GM08714 (cell line): ENCODE results near the gene SLIT1.

Experiments
- H3K4me3 ChIP-seq: fragments of 200-500 bp; sonication (Bioruptor generic); 2 replicates; pipeline ENCODE4 v1.5.1; 2014; ENCODE audit warnings: mild to moderate bottlenecking, low read length, inconsistent platforms
- ZNF274 ChIP-seq: IDR thresholded peaks from 2 replicates; pipeline ENCODE4 v1.6.1; 2012; ENCODE audit warnings: mild to moderate bottlenecking, low read depth, low read length

Gene SLIT1

GRCh38 chr10:97186911-97187310, 1.2 kb upstream of the SLIT1 start:
- H3K4me3 ChIP-seq: no peak overlapping the region
- no peak for TF ChIP-seq ZNF274

- H3K4me3 ChIP-seq: no peak overlapping the region
- no peak for TF ChIP-seq ZNF274
Measured at GRCh38 chr10:97184971-97185325, 811 bp downstream of the SLIT1 start.

DNA sequence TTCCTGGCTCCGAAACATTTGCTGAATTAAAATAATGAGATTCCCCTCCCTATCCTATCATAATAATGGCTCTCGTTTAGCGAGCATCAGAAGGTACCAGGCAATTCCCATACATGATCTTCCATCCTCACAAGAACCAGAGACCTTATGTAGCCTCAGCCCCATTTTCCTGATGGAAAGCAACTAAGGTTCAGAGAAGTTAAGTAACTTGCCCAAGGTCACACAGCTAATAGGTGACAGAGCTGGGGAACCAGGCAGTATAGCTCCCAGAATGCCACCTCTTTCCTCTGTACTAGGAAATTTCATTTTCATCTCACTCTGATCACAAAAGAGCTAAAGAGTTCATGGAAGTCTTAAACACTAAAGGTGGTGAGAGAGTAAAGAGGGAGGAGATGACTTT, 2.4 kb downstream of the SLIT1 start:
- H3K4me3 ChIP-seq: no peak overlapping the region
- no peak for TF ChIP-seq ZNF274

- no peak overlapping the region for H3K4me3 ChIP-seq
- no peak for TF ChIP-seq ZNF274
Measured at GRCh38 chr10:97182288-97182990, 3.3 kb downstream of the SLIT1 start.

DNA sequence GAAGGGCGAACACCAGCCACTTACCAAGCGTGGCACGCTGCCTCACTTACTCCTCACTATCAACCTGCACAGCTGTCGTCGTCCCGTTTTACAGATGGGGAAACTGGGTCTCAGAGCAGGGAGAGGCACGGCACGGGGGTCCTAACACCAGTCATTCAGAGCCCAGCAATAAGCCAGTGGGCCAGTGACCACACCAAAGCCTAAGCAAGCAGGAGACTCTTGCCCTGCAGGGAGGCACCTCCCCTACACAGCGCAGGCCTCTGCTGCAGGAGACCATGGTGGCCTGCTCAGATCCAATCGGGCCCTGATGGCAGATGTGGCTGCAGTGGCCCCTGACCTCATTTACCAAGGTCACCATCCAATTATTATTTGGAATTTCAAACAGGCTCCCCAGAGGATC, 4.8 kb downstream of the SLIT1 start:
- TF ChIP-seq ZNF274: no peak
- H3K4me3 ChIP-seq: no peak overlapping the region

DNA sequence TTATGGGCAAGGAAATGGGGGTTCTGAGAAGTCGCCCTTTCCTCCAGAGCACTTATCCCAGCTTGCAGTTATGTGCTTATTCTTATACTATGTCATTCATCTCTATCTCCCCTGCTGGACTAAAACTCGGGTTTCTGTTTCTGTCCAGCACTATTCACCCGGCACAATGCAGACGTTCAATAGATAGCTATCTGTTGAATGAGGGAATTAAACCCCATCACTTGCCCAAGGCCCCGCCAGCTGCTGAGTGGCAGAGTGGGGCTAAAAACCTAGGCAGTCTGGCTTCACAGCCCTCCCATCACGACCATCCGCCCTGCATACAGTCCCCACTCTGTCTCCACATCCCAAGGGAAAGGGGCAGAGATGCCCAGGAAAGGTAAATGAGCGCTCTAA, 5.4 kb downstream of the SLIT1 start:
- no peak for TF ChIP-seq ZNF274
- no peak overlapping the region for H3K4me3 ChIP-seq

DNA sequence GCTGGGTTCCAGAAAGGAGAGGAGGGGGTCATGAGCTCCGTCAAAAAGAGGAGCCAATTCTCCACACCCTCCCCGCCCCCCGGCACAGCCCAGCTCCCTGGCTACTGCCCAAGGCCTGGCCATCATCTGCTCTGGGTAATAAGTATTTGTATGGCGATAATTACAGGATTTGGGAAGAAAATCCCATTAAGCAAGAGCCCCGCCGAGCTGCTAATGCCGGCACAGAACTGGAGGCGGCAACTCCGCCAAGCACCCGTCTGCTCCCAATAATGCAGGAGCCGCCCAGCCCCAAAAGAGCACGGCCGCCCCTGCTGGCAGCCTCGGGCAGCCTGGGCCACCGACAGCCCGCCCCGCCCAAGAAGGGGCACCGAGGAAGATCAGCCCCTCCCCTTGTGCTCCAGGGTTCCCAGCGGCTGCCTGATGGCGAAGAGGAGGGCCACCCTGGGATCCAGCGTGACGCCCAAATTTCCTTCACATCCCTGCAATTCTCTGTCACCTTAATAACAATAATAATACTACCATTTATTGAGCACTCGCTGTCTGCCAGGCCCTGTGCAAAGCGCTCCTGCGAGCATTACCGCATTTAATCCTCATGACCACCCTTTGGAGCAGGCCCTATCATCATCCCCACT, 5.9 kb downstream of the SLIT1 start:
- no peak overlapping the region for H3K4me3 ChIP-seq
- TF ChIP-seq ZNF274: no peak

- TF ChIP-seq ZNF274: no peak
- H3K4me3 ChIP-seq: no peak overlapping the region
Measured at GRCh38 chr10:97179311-97179710, 6.4 kb downstream of the SLIT1 start.

- no peak overlapping the region for H3K4me3 ChIP-seq
- TF ChIP-seq ZNF274: no peak
Measured at GRCh38 chr10:97178074-97178473, 7.7 kb downstream of the SLIT1 start.

- no peak for TF ChIP-seq ZNF274
- H3K4me3 ChIP-seq: no peak overlapping the region
Measured at GRCh38 chr10:97176226-97176625, 9.5 kb downstream of the SLIT1 start.

DNA sequence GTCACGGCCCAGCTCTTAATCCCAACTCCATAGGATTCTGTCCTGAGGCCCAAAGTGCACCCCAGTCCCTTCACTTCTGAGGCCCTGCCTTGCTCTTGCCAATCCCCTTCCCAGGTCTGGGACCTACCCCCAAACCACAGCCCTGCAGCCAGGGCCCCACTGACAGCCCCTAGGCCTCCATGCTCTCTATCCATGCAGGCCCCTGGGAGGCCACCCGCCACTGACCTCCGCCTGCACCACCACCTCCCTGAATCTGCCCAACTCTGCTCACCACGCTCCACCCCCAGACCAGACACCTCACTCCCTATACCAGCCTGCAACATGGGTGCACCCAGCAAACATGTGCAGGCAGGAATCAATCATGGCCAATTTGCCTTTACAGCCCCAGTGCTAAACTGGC, 10.2 kb downstream of the SLIT1 start:
- TF ChIP-seq ZNF274: no peak
- H3K4me3 ChIP-seq: no peak overlapping the region

- no peak for TF ChIP-seq ZNF274
- H3K4me3 ChIP-seq: no peak overlapping the region
Measured at GRCh38 chr10:97174941-97175340, 10.8 kb downstream of the SLIT1 start.

DNA sequence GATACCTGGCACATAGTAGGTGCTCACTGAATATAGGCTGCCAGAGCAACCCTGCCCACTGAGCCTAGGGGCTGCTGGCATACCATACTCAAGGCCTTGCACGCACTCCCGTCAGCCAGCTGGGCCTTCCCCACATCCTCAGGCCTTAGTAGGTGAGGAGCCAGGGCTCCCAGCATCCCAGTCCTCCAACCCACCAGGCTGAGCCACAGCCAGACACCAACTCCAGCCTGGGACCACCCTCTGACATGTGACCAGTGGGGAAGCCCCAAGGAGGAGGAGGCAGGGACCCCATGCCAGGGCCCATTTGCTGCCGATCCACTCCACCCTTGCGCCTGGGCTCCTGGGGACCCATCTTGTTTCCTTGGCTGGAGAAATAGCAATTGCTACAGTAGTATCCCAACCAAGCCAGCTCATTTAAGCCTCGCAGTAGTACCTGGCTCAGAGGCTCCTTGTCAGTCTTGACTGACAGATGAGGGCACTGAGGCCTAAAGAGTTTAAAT, 11.4 kb downstream of the SLIT1 start:
- TF ChIP-seq ZNF274: no peak
- no peak overlapping the region for H3K4me3 ChIP-seq

DNA sequence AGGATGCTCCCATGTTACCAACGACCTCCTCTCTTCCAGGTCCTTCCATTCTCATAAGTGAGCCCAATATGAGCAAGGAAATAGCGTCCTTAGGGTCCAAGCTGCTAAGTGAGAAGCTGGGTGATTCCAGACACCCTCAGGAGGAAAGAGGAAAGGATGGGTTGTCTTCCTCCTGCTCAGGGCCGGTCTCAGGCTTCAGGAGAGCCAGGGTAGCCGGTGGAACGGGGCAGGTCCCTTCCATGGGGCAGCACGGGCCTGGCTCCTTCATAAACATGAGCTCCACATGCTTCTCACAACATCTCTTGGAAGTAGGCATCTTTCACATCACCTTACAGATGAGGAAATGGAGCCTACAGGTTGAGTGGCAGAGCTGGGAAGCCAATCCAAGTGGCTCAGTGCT, 12.7 kb downstream of the SLIT1 start:
- TF ChIP-seq ZNF274: no peak

DNA sequence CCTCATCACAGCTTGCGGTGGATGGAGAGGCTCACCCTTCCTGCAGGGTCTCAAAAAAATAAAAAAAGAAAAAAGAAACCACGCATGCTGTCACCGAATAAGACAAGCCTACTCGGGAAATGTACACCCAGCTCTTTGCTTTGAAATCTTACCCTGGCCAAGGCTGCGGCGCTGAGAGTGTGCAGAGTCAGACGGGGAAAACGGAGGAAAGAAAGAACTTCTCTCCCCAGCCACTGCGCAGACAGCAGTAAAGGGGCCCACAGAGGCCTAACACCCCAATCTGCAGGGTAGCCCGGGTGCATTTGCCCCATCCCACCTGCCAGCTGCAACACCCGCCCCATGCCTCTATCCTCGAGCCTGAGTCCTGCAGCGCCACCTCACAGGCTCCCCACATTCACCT, 14.8 kb downstream of the SLIT1 start:
- TF ChIP-seq ZNF274: no peak

More for the DNA sequence above, 12.7 kb downstream of the SLIT1 start:
- H3K4me3 ChIP-seq: no peak overlapping the region

More for the DNA sequence above, 14.8 kb downstream of the SLIT1 start:
- H3K4me3 ChIP-seq: no peak overlapping the region
